OCI-LY1 (cell line): Measurements from ENCODE around the gene AJM1.

Experiments
- H2AFZ ChIP-seq: fragments of 200-600 bp; sonication (generic), shearing (Covaris generic); 2 replicates; pipeline ENCODE4 v1.6.0; 2014; ENCODE audit warnings: antibody characterized with exemption, mild to moderate bottlenecking, low read length
- H3F3A ChIP-seq: fragments of 200-600 bp; sonication (generic), shearing (Covaris generic); 2 replicates; pipeline ENCODE4 v1.6.0; 2014; ENCODE audit warnings: mild to moderate bottlenecking, antibody characterized with exemption, low read length, moderate library complexity; ENCODE audit not compliant: insufficient read depth
- H3K27ac ChIP-seq: fragments of 200-600 bp; sonication (generic); 2 replicates; pipeline ENCODE4 v1.5.1; 2014; ENCODE audit warnings: low read length, mixed run types, mild to moderate bottlenecking, low read depth; ENCODE audit not compliant: poor library complexity, severe bottlenecking
- H3K27me3 ChIP-seq: fragments of 200-600 bp; sonication (generic); 2 replicates; pipeline ENCODE4 v1.6.0; 2014; ENCODE audit warnings: antibody characterized with exemption, mild to moderate bottlenecking, low read length, moderate library complexity; ENCODE audit not compliant: insufficient read depth
- H3K36me3 ChIP-seq: fragments of 200-600 bp; sonication (generic); 2 replicates; pipeline ENCODE4 v1.6.1; 2014; ENCODE audit warnings: mild to moderate bottlenecking, antibody characterized with exemption, low read length, moderate library complexity, mixed read lengths; ENCODE audit not compliant: insufficient read depth
- H3K4me1 ChIP-seq: fragments of 200-600 bp; sonication (generic); 2 replicates; pipeline ENCODE4 v1.5.1; 2014; ENCODE audit warnings: mild to moderate bottlenecking, low read length, moderate library complexity; ENCODE audit not compliant: insufficient read depth, severe bottlenecking
- H3K4me2 ChIP-seq: fragments of 200-600 bp; sonication (generic), shearing (Covaris generic); 2 replicates; pipeline ENCODE4 v1.6.1; 2014; ENCODE audit warnings: low read length
- H3K4me3 ChIP-seq: fragments of 200-600 bp; sonication (generic); 2 replicates; pipeline ENCODE4 v1.5.1; 2014; ENCODE audit warnings: low read length, low read depth, mild to moderate bottlenecking, mixed read lengths; ENCODE audit not compliant: poor library complexity, severe bottlenecking
- H3K79me2 ChIP-seq: fragments of 200-600 bp; shearing (Covaris generic); 2 replicates; pipeline ENCODE4 v1.6.1; 2016; ENCODE audit warnings: mixed run types, low read length, mixed read lengths; ENCODE audit not compliant: insufficient read depth
- H3K9ac ChIP-seq: fragments of 200-600 bp; sonication (generic), shearing (Covaris generic); 2 replicates; pipeline ENCODE4 v1.6.1; 2014; ENCODE audit warnings: mild to moderate bottlenecking, low read length, mixed read lengths
- H3K9me2 ChIP-seq: fragments of 200-600 bp; sonication (generic), shearing (Covaris generic); 2 replicates; pipeline ENCODE4 v1.6.1; 2014; ENCODE audit warnings: low read depth, mild to moderate bottlenecking, low read length, mixed read lengths
- H3K9me3 ChIP-seq: fragments of 200-600 bp; shearing (Covaris generic); 2 replicates; pipeline ENCODE4 v1.6.1; 2014; ENCODE audit warnings: low read length, mixed read lengths
- H4K20me1 ChIP-seq: fragments of 200-600 bp; sonication (generic), shearing (Covaris generic); 2 replicates; pipeline ENCODE4 v1.6.0; 2016; ENCODE audit warnings: mild to moderate bottlenecking, low read length; ENCODE audit not compliant: insufficient read depth
- CTCF ChIP-seq: fragments of 200-600 bp; sonication (generic), shearing (Covaris generic); IDR thresholded peaks from 2 replicates; pipeline ENCODE4 v1.5.1; 2017; ENCODE audit warnings: mild to moderate bottlenecking, antibody characterized with exemption, low read length, moderate library complexity, mixed read lengths
- EZH2 ChIP-seq: fragments of 200-600 bp; sonication (generic), shearing (Covaris generic); IDR thresholded peaks from 2 replicates; pipeline ENCODE4 v1.8.0; 2017; ENCODE audit warnings: borderline replicate concordance, mixed run types, mild to moderate bottlenecking, antibody characterized with exemption, low read length, moderate library complexity, mixed read lengths

The AJM1 gene

GRCh38 chr9:136823136-136824046 lies 18.9 kb upstream of the AJM1 start:
- H3K9ac ChIP-seq = no peak overlapping the region
- TF ChIP-seq CTCF (no peak), EZH2 (no peak)
- no peaks in the 10 kb centered on the region for H3K27me3 ChIP-seq
- peaks cover 11% of the 10 kb centered on the region; the same call in 1 of the 2 replicates for H3K79me2 ChIP-seq
- no peaks in the 10 kb centered on the region for H4K20me1 ChIP-seq
- H3K27ac ChIP-seq = no peak overlapping the region
- H2AFZ ChIP-seq = no peak overlapping the region
- no peak overlapping the region for H3K4me2 ChIP-seq
- H3K9me3 ChIP-seq = no peaks in the 10 kb centered on the region
- no peaks in the 10 kb centered on the region for H3K4me1 ChIP-seq
- no peaks in the 10 kb centered on the region for H3F3A ChIP-seq
- H3K4me3 ChIP-seq = no peak overlapping the region
- no peaks in the 10 kb centered on the region for H3K9me2 ChIP-seq
- H3K36me3 ChIP-seq = peaks cover 52% of the 10 kb centered on the region

- Histone ChIP-seq H3K9me2 (no peaks in the 10 kb centered on the region), H4K20me1 (no peaks in the 10 kb centered on the region), H3K9me3 (no peaks in the 10 kb centered on the region), H3K9ac (no peak overlapping the region), H3K4me1 (no peaks in the 10 kb centered on the region), H3K4me3 (no peak overlapping the region), H3F3A (no peaks in the 10 kb centered on the region), H3K4me2 (no peak overlapping the region), H3K79me2 (peaks cover 6% of the 10 kb centered on the region; the same call in 1 of the 2 replicates), H3K36me3 (peaks cover 65% of the 10 kb centered on the region), H3K27me3 (no peaks in the 10 kb centered on the region), H2AFZ (no peak overlapping the region), H3K27ac (no peak overlapping the region)
- no peak for TF ChIP-seq CTCF
Measured at GRCh38 chr9:136824496-136825225, 17.6 kb upstream of the AJM1 start.

GRCh38 chr9:136825295-136826187 lies 16.7 kb upstream of the AJM1 start:
- TF ChIP-seq EZH2 (no peak), CTCF (no peak)
- H3K9me3 ChIP-seq = no peaks in the 10 kb centered on the region
- H3K27me3 ChIP-seq = no peaks in the 10 kb centered on the region
- H3K36me3 ChIP-seq = peaks cover 73% of the 10 kb centered on the region
- H3K4me3 ChIP-seq = no peak overlapping the region
- no peaks in the 10 kb centered on the region for H3K9me2 ChIP-seq
- H4K20me1 ChIP-seq = no peaks in the 10 kb centered on the region
- peaks cover 4% of the 10 kb centered on the region; the same call in 1 of the 2 replicates for H3K79me2 ChIP-seq
- no peaks in the 10 kb centered on the region for H3F3A ChIP-seq
- no peak overlapping the region for H3K4me2 ChIP-seq
- no peaks in the 10 kb centered on the region for H3K4me1 ChIP-seq
- no peak overlapping the region for H3K9ac ChIP-seq
- H2AFZ ChIP-seq = no peak overlapping the region
- no peak overlapping the region for H3K27ac ChIP-seq
